HEK293 (cell line): Measurements from ENCODE around the gene NEK9.

Source experiments
- CTCF ChIA-PET: fragments of 350-600 bp; formaldehyde crosslinking; extraction: SDS; loops from one replicate; lab custom pipeline; 2021; ENCODE audit warnings: antibody characterized with exemption; lab: Yijun Ruan, JAX
- POLR2A ChIA-PET: fragments of 300-600 bp; formaldehyde crosslinking; extraction: SDS; loops from one replicate; lab custom pipeline; 2020; ENCODE audit warnings: antibody characterized with exemption, inconsistent platforms; lab: Yijun Ruan, JAX
- H3K27ac ChIP-seq: fragments of 200-500 bp; sonication (Bioruptor generic); 2 replicates; pipeline ENCODE4 v1.5.1; 2014; ENCODE audit warnings: low read depth, low read length, control low read depth, inconsistent platforms; ENCODE audit errors: extremely low read depth
- H3K36me3 ChIP-seq, 2 experiments: fragments of 200-500 bp in 1 of 2; sonication (Bioruptor generic) in 1 of 2; 1 replicate in 1 of 2; 2 replicates in 1 of 2; pipeline ENCODE4 v1.5.1; 2014 to 2017; ENCODE audit warnings: inconsistent platforms in 2 of 2, low read length in 2 of 2; ENCODE audit not compliant: control insufficient read depth in 2 of 2, insufficient read depth in 1 of 2
- H3K4me1 ChIP-seq: fragments of 200-500 bp; sonication (Bioruptor generic); 2 replicates; pipeline ENCODE4 v1.5.1; 2014; ENCODE audit warnings: mild to moderate bottlenecking, low read length, inconsistent platforms; ENCODE audit not compliant: control insufficient read depth, insufficient read depth
- H3K4me3 ChIP-seq: 2 replicates; pipeline ENCODE4 v1.5.1; 2011; ENCODE audit warnings: low read depth, mild to moderate bottlenecking, control low read depth, low read length, moderate library complexity
- H3K9me3 ChIP-seq: fragments of 200-500 bp; sonication (Bioruptor generic); 2 replicates; pipeline ENCODE4 v1.5.1; 2014; ENCODE audit warnings: low read depth, low read length, inconsistent platforms; ENCODE audit not compliant: control insufficient read depth, insufficient read depth
- ELK4 ChIP-seq: IDR thresholded peaks from 2 replicates; pipeline ENCODE4 v1.6.1; 2011; ENCODE audit warnings: mild to moderate bottlenecking, low read depth, low read length, borderline replicate concordance
- GLI2 ChIP-seq: fragments of 450-650 bp; formaldehyde crosslinking; IDR thresholded peaks from 2 replicates; pipeline ENCODE4; 2017; ENCODE audit warnings: missing biosample characterization, missing genetic modification characterization, low read depth, borderline replicate concordance
- IKZF3 ChIP-seq: fragments of 450-650 bp; IDR thresholded peaks from 2 replicates; pipeline ENCODE4 v1.5.0; 2018; ENCODE audit warnings: missing biosample characterization, mild to moderate bottlenecking, missing genetic modification characterization, moderate library complexity
- MZF1 ChIP-seq: fragments of 450-650 bp; formaldehyde crosslinking; IDR thresholded peaks from 2 replicates; pipeline ENCODE4 v1.5.1; 2017; ENCODE audit warnings: missing biosample characterization, missing genetic modification characterization, borderline replicate concordance
- PRDM2 ChIP-seq: fragments of 450-650 bp; formaldehyde crosslinking; IDR thresholded peaks from 2 replicates; pipeline ENCODE4 v1.5.1; 2016; ENCODE audit warnings: missing biosample characterization, missing genetic modification characterization, borderline replicate concordance
- SCRT1 ChIP-seq: fragments of 450-650 bp; formaldehyde crosslinking; IDR thresholded peaks from 2 replicates; pipeline ENCODE4 v1.5.1; 2016; ENCODE audit warnings: missing biosample characterization, missing genetic modification characterization, borderline replicate concordance
- SP7 ChIP-seq: fragments of 450-650 bp; formaldehyde crosslinking; IDR thresholded peaks from 2 replicates; pipeline ENCODE4 v1.5.1; 2016; ENCODE audit warnings: missing biosample characterization, missing genetic modification characterization
- WT1 ChIP-seq: fragments of 450-650 bp; formaldehyde crosslinking; IDR thresholded peaks from 2 replicates; pipeline ENCODE4 v1.5.1; 2016; ENCODE audit warnings: missing biosample characterization, missing genetic modification characterization
- YY1 ChIP-seq: fragments of 450-650 bp; formaldehyde crosslinking; IDR thresholded peaks from 2 replicates; pipeline ENCODE4 v1.5.1; 2018; ENCODE audit warnings: missing biosample characterization, missing genetic modification characterization
- ZNF214 ChIP-seq: fragments of 450-650 bp; formaldehyde crosslinking; IDR thresholded peaks from 2 replicates; pipeline ENCODE4 v1.5.1; 2017; ENCODE audit warnings: missing biosample characterization, mild to moderate bottlenecking, missing genetic modification characterization, borderline replicate concordance
- ZNF24 ChIP-seq: fragments of 450-650 bp; formaldehyde crosslinking; IDR thresholded peaks from 2 replicates; pipeline ENCODE4 v1.5.1; 2016; ENCODE audit warnings: missing biosample characterization, missing genetic modification characterization
- ZNF324 ChIP-seq: fragments of 450-650 bp; formaldehyde crosslinking; IDR thresholded peaks from 2 replicates; pipeline ENCODE4 v1.5.1; 2016; ENCODE audit warnings: missing biosample characterization, missing genetic modification characterization
- ZNF335 ChIP-seq: fragments of 450-650 bp; formaldehyde crosslinking; conservative IDR thresholded peaks from 2 replicates; pipeline ENCODE4 v1.5.1; 2016; ENCODE audit warnings: missing biosample characterization, missing genetic modification characterization
- ZNF394 ChIP-seq: fragments of 450-650 bp; formaldehyde crosslinking; IDR thresholded peaks from 2 replicates; pipeline ENCODE4 v1.5.1; 2016; ENCODE audit warnings: missing biosample characterization, missing genetic modification characterization, mild to moderate bottlenecking, moderate library complexity, borderline replicate concordance
- ZNF501 ChIP-seq: fragments of 450-650 bp; formaldehyde crosslinking; IDR thresholded peaks from 2 replicates; pipeline ENCODE4 v1.5.1; 2016; ENCODE audit warnings: missing biosample characterization, missing genetic modification characterization
- ZNF555 ChIP-seq: fragments of 450-650 bp; formaldehyde crosslinking; conservative IDR thresholded peaks from 2 replicates; pipeline ENCODE4 v1.5.1; 2017; ENCODE audit warnings: missing biosample characterization, mild to moderate bottlenecking, missing genetic modification characterization, inconsistent platforms
- ZNF585B ChIP-seq: fragments of 450-650 bp; formaldehyde crosslinking; IDR thresholded peaks from 2 replicates; pipeline ENCODE4 v1.5.1; 2016; ENCODE audit warnings: missing biosample characterization, missing genetic modification characterization
- ZNF600 ChIP-seq: fragments of 450-650 bp; formaldehyde crosslinking; IDR thresholded peaks from 2 replicates; pipeline ENCODE4 v1.5.1; 2016; ENCODE audit warnings: missing biosample characterization, missing genetic modification characterization
- ZNF626 ChIP-seq: fragments of 450-650 bp; sonication (Bioruptor Pico); formaldehyde crosslinking; IDR thresholded peaks from 2 replicates; pipeline ENCODE4 v1.5.1; 2018; ENCODE audit warnings: missing biosample characterization, missing genetic modification characterization, inconsistent platforms
- ZNF664 ChIP-seq: fragments of 450-650 bp; formaldehyde crosslinking; IDR thresholded peaks from 2 replicates; pipeline ENCODE4 v1.5.1; 2016; ENCODE audit warnings: missing biosample characterization, missing genetic modification characterization
- TF ChIP-seq, protein P1 (sequence below): fragments of 450-650 bp; IDR thresholded peaks from 2 replicates; pipeline ENCODE4 v1.5.1; 2018; ENCODE audit warnings: missing biosample characterization, mild to moderate bottlenecking, missing genetic modification characterization
- TF ChIP-seq, protein P2 (sequence below): fragments of 450-650 bp; formaldehyde crosslinking; IDR thresholded peaks from 2 replicates; pipeline ENCODE4 v1.5.1; 2016; ENCODE audit warnings: missing biosample characterization, missing genetic modification characterization
- TF ChIP-seq, protein P3 (sequence below): fragments of 450-650 bp; formaldehyde crosslinking; IDR thresholded peaks from 2 replicates; pipeline ENCODE4 v1.5.1; 2017; ENCODE audit warnings: missing biosample characterization, missing genetic modification characterization
- TF ChIP-seq, protein P4 (sequence below): fragments of 450-650 bp; formaldehyde crosslinking; IDR thresholded peaks from 2 replicates; pipeline ENCODE4 v1.5.1; 2016; ENCODE audit warnings: missing biosample characterization, missing genetic modification characterization

Gene NEK9

GRCh38 chr14:75040507-75040906, 86.3 kb downstream of the NEK9 start (continued):
- TF ChIP-seq IKZF3 (no peak), SCRT1 (tag by site-specific recombination) (no peak), ZNF555 (tag by site-specific recombination) (no peak), ZNF664 (tag by site-specific recombination) (no peak), ZNF626 (no peak)

GRCh38 chr14:75032939-75033338, 93.9 kb downstream of the NEK9 start:
- ChIA-PET CTCF (interaction anchor here (1.3 kb wide), 1 partner anchor 56 kb away, joined by 3 read pairs; no protein-coding TSS in a partner anchor), POLR2A (no interaction called here)

More at GRCh38 chr14:75032939-75033338, 93.9 kb downstream of the NEK9 start:
- Histone ChIP-seq H3K4me1 (0 out of 2 replicates have a peak, but pooled peaks cover 2% of the 10 kb centered on the region), H3K27ac (no peak overlapping the region), H3K4me3 (no peak overlapping the region), H3K9me3 (no peaks in the 10 kb centered on the region), H3K36me3 (peaks cover 23 to 36% of the 10 kb centered on the region in 2 experiments)
- TF ChIP-seq ELK4 (no peak), ZNF335 (tag by site-specific recombination) (no peak), GLI2 (tag by site-specific recombination) (no peak), ZNF501 (tag by site-specific recombination) (no peak), MZF1 (no peak), ZNF324 (tag by site-specific recombination) (no peak), ZNF585B (tag by site-specific recombination) (no peak), SP7 (tag by site-specific recombination) (no peak), ZNF394 (tag by site-specific recombination) (no peak), ZNF214 (tag by site-specific recombination) (no peak), YY1 (tag by site-specific recombination) (no peak), ZNF626 (no peak), ZNF600 (no peak), WT1 (tag by site-specific recombination) (no peak), ZNF24 (tag by site-specific recombination) (no peak), PRDM2 (tag by site-specific recombination) (no peak)
- TF ChIP-seq, protein P1, sequence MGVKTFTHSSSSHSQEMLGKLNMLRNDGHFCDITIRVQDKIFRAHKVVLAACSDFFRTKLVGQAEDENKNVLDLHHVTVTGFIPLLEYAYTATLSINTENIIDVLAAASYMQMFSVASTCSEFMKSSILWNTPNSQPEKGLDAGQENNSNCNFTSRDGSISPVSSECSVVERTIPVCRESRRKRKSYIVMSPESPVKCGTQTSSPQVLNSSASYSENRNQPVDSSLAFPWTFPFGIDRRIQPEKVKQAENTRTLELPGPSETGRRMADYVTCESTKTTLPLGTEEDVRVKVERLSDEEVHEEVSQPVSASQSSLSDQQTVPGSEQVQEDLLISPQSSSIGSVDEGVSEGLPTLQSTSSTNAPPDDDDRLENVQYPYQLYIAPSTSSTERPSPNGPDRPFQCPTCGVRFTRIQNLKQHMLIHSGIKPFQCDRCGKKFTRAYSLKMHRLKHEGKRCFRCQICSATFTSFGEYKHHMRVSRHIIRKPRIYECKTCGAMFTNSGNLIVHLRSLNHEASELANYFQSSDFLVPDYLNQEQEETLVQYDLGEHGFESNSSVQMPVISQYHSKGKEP (tag by site-specific recombination), result no peak
- TF ChIP-seq, protein P2, sequence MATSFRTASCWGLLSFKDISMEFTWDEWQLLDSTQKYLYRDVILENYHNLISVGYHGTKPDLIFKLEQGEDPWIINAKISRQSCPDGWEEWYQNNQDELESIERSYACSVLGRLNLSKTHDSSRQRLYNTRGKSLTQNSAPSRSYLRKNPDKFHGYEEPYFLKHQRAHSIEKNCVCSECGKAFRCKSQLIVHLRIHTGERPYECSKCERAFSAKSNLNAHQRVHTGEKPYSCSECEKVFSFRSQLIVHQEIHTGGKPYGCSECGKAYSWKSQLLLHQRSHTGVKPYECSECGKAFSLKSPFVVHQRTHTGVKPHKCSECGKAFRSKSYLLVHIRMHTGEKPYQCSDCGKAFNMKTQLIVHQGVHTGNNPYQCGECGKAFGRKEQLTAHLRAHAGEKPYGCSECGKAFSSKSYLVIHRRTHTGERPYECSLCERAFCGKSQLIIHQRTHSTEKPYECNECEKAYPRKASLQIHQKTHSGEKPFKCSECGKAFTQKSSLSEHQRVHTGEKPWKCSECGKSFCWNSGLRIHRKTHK (tag by site-specific recombination), result no peak
- TF ChIP-seq, protein P3, sequence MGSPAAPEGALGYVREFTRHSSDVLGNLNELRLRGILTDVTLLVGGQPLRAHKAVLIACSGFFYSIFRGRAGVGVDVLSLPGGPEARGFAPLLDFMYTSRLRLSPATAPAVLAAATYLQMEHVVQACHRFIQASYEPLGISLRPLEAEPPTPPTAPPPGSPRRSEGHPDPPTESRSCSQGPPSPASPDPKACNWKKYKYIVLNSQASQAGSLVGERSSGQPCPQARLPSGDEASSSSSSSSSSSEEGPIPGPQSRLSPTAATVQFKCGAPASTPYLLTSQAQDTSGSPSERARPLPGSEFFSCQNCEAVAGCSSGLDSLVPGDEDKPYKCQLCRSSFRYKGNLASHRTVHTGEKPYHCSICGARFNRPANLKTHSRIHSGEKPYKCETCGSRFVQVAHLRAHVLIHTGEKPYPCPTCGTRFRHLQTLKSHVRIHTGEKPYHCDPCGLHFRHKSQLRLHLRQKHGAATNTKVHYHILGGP, result no peak
- TF ChIP-seq, protein P4, sequence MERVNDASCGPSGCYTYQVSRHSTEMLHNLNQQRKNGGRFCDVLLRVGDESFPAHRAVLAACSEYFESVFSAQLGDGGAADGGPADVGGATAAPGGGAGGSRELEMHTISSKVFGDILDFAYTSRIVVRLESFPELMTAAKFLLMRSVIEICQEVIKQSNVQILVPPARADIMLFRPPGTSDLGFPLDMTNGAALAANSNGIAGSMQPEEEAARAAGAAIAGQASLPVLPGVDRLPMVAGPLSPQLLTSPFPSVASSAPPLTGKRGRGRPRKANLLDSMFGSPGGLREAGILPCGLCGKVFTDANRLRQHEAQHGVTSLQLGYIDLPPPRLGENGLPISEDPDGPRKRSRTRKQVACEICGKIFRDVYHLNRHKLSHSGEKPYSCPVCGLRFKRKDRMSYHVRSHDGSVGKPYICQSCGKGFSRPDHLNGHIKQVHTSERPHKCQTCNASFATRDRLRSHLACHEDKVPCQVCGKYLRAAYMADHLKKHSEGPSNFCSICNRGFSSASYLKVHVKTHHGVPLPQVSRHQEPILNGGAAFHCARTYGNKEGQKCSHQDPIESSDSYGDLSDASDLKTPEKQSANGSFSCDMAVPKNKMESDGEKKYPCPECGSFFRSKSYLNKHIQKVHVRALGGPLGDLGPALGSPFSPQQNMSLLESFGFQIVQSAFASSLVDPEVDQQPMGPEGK (tag by site-specific recombination), result no peak
